ENCODE results near the gene CD79B.
"Not testable (repeated sequence)": the region's sequence is repeated elsewhere in the genome, so short reads cannot be mapped to it uniquely, and the experiment has no call there.

Gene CD79B

DNA sequence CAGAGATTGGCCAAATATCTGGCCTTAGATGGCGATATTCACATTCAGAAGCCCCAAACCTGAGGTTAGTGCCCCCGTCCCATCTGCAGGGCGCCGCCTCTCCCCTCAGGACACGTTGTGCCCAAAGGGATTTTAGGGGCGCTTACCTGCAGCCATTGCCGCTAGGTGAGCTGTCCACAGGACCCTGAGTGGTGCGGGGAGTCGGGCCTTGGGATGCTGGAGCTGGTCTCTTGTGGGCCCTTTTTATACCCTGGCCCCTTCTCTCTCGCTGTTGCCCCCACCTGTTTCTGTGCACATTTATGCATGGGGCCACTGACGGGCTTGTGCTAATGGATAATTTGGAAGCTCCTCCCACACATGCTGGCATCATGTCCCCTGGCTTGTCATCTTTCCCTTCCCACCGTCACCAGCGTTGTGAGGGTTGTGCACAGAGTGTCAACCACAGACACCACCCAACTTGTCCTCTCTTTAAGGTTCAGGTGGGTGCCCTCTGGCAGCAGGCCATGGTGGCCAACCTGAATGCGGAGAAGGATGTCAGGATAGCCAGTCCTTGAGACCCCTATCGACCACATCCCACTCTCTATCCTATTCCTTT is 21.0 kb downstream of the CD79B start, which contains the start of gene CSHL1:
TSS of gene CSHL1 (minus strand) at position 218 of the 595 bp plus-strand sequence. CDS start at position 156, 62 bp downstream.
- DNase-seq (ENCODE audit: extremely low read depth, low read depth), result no peak
- no peak for TF ChIP-seq CTCF (IDR thresholded peaks at IDR 0.05; ENCODE audit: low read depth, low read length)

GRCh38 chr17:63910096-63910495 is 22.0 kb downstream of the CD79B start:
- no peak for DNase-seq (ENCODE audit: extremely low read depth, low read depth)
- TF ChIP-seq CTCF (IDR thresholded peaks at IDR 0.05; ENCODE audit: low read depth, low read length), result no peak

DNA sequence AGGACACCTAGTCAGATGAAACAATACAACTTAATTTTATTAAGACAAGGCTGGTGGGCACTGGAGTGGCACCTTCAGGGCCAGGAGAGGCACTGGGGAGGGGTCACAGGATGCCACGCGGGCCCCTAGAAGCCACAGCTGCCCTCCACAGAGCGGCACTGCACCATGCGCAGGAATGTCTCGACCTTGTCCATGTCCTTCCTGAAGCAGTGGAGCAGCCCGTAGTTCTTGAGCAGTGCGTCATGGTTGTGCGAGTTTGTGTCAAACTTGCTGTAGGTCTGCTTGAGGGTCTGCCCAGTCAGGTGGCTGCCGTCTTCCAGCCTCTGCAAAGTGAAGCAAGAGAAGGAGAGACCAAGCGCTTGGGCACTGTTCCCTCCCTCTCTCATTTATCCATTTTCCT is 22.5 kb downstream of the CD79B start:
- not testable (repeated sequence) for DNase-seq (ENCODE audit: extremely low read depth, low read depth)

- DNase-seq (ENCODE audit: extremely low read depth, low read depth), result not testable (repeated sequence)
- peak; percentile 17 for TF ChIP-seq CTCF (IDR thresholded peaks at IDR 0.05; ENCODE audit: low read depth, low read length)
Observed at GRCh38 chr17:63907161-63907778, 24.9 kb downstream of the CD79B start.

GRCh38 chr17:63904796-63905195 is 27.3 kb downstream of the CD79B start:
- DNase-seq (ENCODE audit: extremely low read depth, low read depth), result not testable (repeated sequence)

DNA sequence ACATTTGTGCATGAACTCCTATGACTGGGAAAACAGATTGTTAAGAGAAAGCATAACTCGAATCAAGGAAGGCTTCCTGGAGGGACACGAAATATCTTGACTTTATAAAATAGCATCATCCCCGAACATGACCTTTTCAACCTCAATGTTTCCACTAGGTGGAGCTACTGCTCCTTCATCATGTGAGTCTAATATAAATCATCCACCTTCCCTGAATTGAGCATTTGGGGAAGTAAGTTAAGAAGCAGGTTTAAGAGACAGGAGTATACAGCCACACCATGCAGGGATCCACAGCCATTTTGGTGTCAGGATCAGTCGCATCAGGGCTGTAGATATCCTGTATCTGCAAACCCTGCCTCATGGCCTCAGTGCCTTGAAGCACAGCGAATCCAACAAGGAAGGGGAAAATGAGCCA is 28.3 kb downstream of the CD79B start:
- peak; percentile 22 for TF ChIP-seq CTCF (IDR thresholded peaks at IDR 0.05; ENCODE audit: low read depth, low read length)
- not testable (repeated sequence) for DNase-seq (ENCODE audit: extremely low read depth, low read depth)

GRCh38 chr17:63901971-63902370 is 30.2 kb downstream of the CD79B start:
- DNase-seq (ENCODE audit: extremely low read depth, low read depth), result not testable (repeated sequence)

DNA sequence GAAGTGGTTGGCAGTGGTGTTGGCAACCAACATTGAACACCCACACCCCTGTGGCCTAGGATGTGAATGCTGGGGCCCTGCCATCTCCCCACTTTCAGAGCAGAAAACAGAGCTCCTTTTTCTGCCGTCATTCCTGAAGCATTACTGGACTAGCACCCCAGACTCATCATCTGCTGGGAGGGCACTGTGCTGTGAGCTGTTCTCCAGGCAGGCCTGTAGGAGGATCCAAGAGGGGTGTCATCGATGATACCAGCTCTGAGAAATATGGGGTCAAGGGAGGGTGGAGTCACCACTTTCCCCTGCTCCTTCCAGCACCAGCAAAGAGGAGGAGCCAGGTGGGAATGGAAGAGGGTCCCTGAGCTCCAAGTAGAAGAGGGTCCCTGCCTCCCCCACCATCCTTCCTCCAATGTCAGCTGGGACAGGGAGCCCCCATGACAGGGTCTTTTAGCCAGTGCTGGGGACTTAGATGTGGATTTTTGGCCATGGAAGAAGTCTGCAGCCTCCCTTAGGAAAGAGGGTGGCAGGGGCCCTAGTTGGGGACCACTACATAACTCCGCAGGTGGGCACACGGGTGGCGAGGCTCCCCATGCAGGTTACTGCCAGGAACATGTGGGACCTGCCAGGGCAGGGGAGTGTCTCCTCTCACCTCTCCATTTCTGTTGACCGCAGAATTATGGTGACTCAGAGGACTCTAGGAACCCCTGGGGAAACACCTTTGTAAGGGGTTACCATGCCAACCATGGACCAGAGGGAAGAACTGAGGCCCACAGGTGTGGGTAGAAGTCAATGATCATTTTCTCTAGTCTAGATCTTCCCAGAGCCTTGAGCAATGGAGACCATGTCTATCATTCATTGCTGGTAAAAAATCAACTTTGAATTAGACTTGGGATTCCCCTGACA is 33.0 kb downstream of the CD79B start:
- not testable (repeated sequence) for DNase-seq (ENCODE audit: extremely low read depth, low read depth)

GRCh38 chr17:63896524-63897354 is 35.4 kb downstream of the CD79B start, which contains the start of gene CSH1:
TSS of gene CSH1 (minus strand) at chr17:63896574. CDS start at chr17:63896511, 63 bp downstream.
- not testable (repeated sequence) for DNase-seq (ENCODE audit: extremely low read depth, low read depth)

- DNase-seq (ENCODE audit: extremely low read depth, low read depth), result not testable (repeated sequence)
Observed at GRCh38 chr17:63894821-63895220, 37.3 kb downstream of the CD79B start.

- DNase-seq (ENCODE audit: extremely low read depth, low read depth), result not testable (repeated sequence)
Observed at GRCh38 chr17:63894021-63894420, 38.1 kb downstream of the CD79B start.

DNA sequence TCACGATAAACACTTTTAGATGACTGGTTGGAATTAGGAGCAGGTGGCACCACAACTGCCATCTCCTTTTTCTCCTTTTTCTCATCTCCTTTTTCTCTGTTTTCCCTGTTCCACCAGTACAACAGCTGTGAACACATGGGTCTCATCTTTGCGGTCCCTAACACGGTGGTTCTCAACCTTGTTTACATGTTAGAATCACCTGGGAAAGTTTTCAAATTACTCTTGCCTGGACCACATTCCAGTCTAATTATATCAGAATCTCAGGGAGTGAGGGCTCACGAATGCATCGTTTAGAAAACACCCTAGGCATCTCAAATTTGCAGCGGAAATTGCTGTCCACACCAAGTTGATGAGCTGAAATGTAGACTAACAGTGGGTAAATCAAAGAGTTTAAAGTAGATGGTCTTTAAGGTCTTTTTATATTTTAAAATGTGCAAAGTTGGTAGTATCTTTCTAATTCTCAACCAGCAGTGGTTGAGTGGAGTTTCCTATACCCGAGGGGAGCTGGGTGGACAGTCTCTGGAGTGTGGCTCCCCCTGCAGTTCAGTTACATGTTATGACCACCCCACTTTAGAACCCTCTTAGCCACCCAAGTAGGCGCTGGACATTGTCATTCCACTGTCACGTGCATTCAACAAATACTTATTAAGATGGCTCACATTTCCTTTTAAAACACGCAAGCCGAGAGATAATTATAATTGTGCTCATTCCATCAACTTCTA is 39.7 kb downstream of the CD79B start:
- DNase-seq (ENCODE audit: extremely low read depth, low read depth), result not testable (repeated sequence)
